Heart left ventricle (tissue), 16 donors: ENCODE measurements around the gene CHST9. TPM values are rescaled to one million over a fixed set of nuclear protein-coding genes. Genes with fewer than 3 reads are reported as not detected.
"Not testable (repeated sequence)": the region's sequence is repeated elsewhere in the genome, so short reads cannot be mapped to it uniquely, and the experiment has no call there.

Experiments used
- ATAC-seq, 4 donors: fragments of 200-7000 bp; cut with Tn5 transposase; one replicate each; pipeline ENCODE4 v1.9.1; 2020 to 2022; ENCODE audit warnings: moderate library complexity in 4 of 4, mild to moderate bottlenecking in 3 of 4, moderate number of reproducible peaks in 1 of 4
- DNase-seq, 5 donors: peaks; one replicate each; pipeline ENCODE4 v3.0.0-alpha.2; 2020
- H3K27ac ChIP-seq, 12 donors: fragments of 200-600 bp; sonication (generic) in 4 of 12; one replicate each; pipeline versions ENCODE4 v1.5.0 to v1.8.0; 2016 to 2022; ENCODE audit warnings: mild to moderate bottlenecking in 2 of 12
- H3K27me3 ChIP-seq, 9 donors: fragments of 200-600 bp; sonication (generic) in 2 of 9; one replicate each; pipeline versions ENCODE4 v1.5.1 to v1.8.0; 2016 to 2022; ENCODE audit warnings: mild to moderate bottlenecking in 3 of 9
- H3K36me3 ChIP-seq, 9 donors: fragments of 200-600 bp; sonication (generic) in 2 of 9; one replicate each; pipeline versions ENCODE4 v1.5.0 to v1.8.0; 2018 to 2022; ENCODE audit warnings: mild to moderate bottlenecking in 2 of 9
- H3K4me1 ChIP-seq, 12 donors: fragments of 200-600 bp; sonication (generic) in 4 of 12; one replicate each; pipeline versions ENCODE4 v1.5.0 to v1.8.0; 2016 to 2022; ENCODE audit warnings: mild to moderate bottlenecking in 3 of 12
- H3K4me3 ChIP-seq, 12 donors: fragments of 200-600 bp; sonication (generic) in 4 of 12; one replicate each; pipeline versions ENCODE4 v1.5.0 to v1.8.0; 2017 to 2022; ENCODE audit warnings: mild to moderate bottlenecking in 9 of 12, moderate library complexity in 4 of 12
- H3K9me3 ChIP-seq, 12 donors: fragments of 200-600 bp; sonication (generic) in 4 of 12; one replicate each; pipeline versions ENCODE4 v1.5.0 to v1.8.0; 2016 to 2022; ENCODE audit warnings: mild to moderate bottlenecking in 1 of 12
- CTCF ChIP-seq, 12 donors: fragments of 200-600 bp; sonication (generic) in 4 of 12; IDR thresholded peaks; one replicate each; pipeline versions ENCODE4 v1.5.0 to v1.8.0; 2018 to 2022; ENCODE audit warnings: antibody characterized with exemption in 12 of 12, mild to moderate bottlenecking in 5 of 12
- POLR2A ChIP-seq, 2 donors: fragments of 450-650 bp; IDR thresholded peaks; one replicate each; pipeline ENCODE4 v1.6.1; 2017; ENCODE audit warnings: antibody characterized with exemption in 2 of 2, mild to moderate bottlenecking in 2 of 2, moderate library complexity in 2 of 2
- WGBS, 4 donors: extraction: QIAGEN DNeasy Blood & Tissue Kit in 2 of 4; methylation state at CpG; one replicate each; pipeline versions ENCODE4 v1.1.5 to v1.1.7; 2013 to 2018; 5-methylcytosine and 5-hydroxymethylcytosine counted together
- intact Hi-C, 10 donors: fragments of 100-400 bp; cut with DNase I; formaldehyde crosslinking; loops; one replicate each; pipeline versions ENCODE4 v1.11.1 to v1.14.2; 2022
- polyA plus RNA-seq, 2 donors: library from polyadenylated mRNA; stranded (reverse); fragments of 200-250 nt; gene quantifications; one replicate each; pipeline ENCODE4 v1.2.3, GENCODE V29; 2013
- total RNA-seq, 9 donors: library from RNA; depleted of rRNA in 2 of 9; stranded (reverse); fragments of >200 nt in 2 of 9; fragmentation: NEBNext Ultra II Directional in 3 of 9; extraction: Animal tissue kit (Norgen Biotek cat#: 25700) in 3 of 9; gene quantifications; one replicate each; pipeline versions ENCODE4 v1.1.0 to v1.2.4, GENCODE V29; 2016 to 2023
- donor health status: ischemic (EF 13 %, LVEDD 7.1; RV severe dilation, severe dysfunction).
- donor health status: healthy with polysubstance abuse.
- donor health status: DM: no; HTN: yes; CAD: no.
- donor health status: DM: no; HTN: no; CAD: no.
- donor health status: ischemic (EF 25% LVEDD 6.9; RV normal size, moderate dysfunction).
- donor health status: ischemic (EF 25% LVEDD 5.7; RV mildly dilated, moderate dysfunction).
- donor health status: healthy.
- donor health status: DM: yes; HTN: yes; CAD: no.
- donor health status: ischemic (EF 35%, LVEDD 5.7; RV mildly dilated, moderate dysfunction).
- donor health status: nonischemic (EF 11% LVEDD 7.7; RV severe dilation, severe dysfunction).
- donor health status: DM: yes; HTN: yes; CAD: no.
- donor health status: PGD.
- donor health status: ischemic (EF 29% LVEDD 5.4; RV normal size, mild dysfunction).
- donor health status: nonischemic (EF 23%, LVEDD 6.1; RV moderate dilation, normal function).

Gene CHST9
- total and polyA plus RNA-seq, 11 donors = 0.03 to 20.2 (median 4.1) TPM

GRCh38 chr18:26977781-26978180, 207.3 kb downstream of the CHST9 start:
- no peaks in the 10 kb centered on the region for H3K27me3 ChIP-seq
- DNase-seq = no peak
- H3K36me3 ChIP-seq = no peaks in the 10 kb centered on the region
- 78 to 93% (median 87%) methylated on average over 1 of the region's 1 CpG for WGBS, 4 donors
- intact Hi-C loops = no loop called here
- H3K4me1 ChIP-seq = no peaks in the 10 kb centered on the region
- H3K4me3 ChIP-seq = no peak overlapping the region
- TF ChIP-seq CTCF (IDR thresholded peaks at IDR 0.05) = no peak
- TF ChIP-seq POLR2A (IDR thresholded peaks at IDR 0.05) = no peak
- no peak overlapping the region for H3K27ac ChIP-seq
- H3K9me3 ChIP-seq = no peaks in the 10 kb centered on the region
- ATAC-seq = no peak

GRCh38 chr18:26976206-26976605, 208.9 kb downstream of the CHST9 start:
- no peak overlapping the region for H3K27ac ChIP-seq
- 85 to 92% (median 85%) methylated on average over 2 of the region's 2 CpGs for WGBS, 4 donors
- no peaks in the 10 kb centered on the region for H3K36me3 ChIP-seq
- no peaks in the 10 kb centered on the region for H3K27me3 ChIP-seq
- DNase-seq (no peak), ATAC-seq (no peak)
- no peak overlapping the region for H3K4me3 ChIP-seq
- no peaks in the 10 kb centered on the region for H3K9me3 ChIP-seq
- no peaks in the 10 kb centered on the region for H3K4me1 ChIP-seq
- no peak for TF ChIP-seq CTCF (IDR thresholded peaks at IDR 0.05)
- TF ChIP-seq POLR2A (IDR thresholded peaks at IDR 0.05) = no peak
- intact Hi-C loops = no loop called here

GRCh38 chr18:26972549-26972948, 212.6 kb downstream of the CHST9 start:
- 92 to 95% (median 94%) methylated on average over 15 of the region's 15 CpGs for WGBS, 4 donors
- intact Hi-C loops, ATAC-seq, H3K36me3 ChIP-seq, H3K4me3 ChIP-seq, H3K27me3 ChIP-seq, H3K9me3 ChIP-seq, H3K27ac ChIP-seq, H3K4me1 ChIP-seq, DNase-seq: not testable (repeated sequence)

- intact Hi-C loops = no loop called here
- 83 to 88% (median 86%) methylated on average over 8 of the region's 8 CpGs for WGBS, 4 donors
- no peak overlapping the region for H3K4me3 ChIP-seq
Observed at GRCh38 chr18:26971409-26971808, 213.7 kb downstream of the CHST9 start.

More at GRCh38 chr18:26971409-26971808, 213.7 kb downstream of the CHST9 start:
- Histone ChIP-seq H3K9me3 (no peaks in the 10 kb centered on the region), H3K27ac (no peak overlapping the region), H3K27me3 (no peaks in the 10 kb centered on the region), H3K4me1 (no peaks in the 10 kb centered on the region), H3K36me3 (no peaks in the 10 kb centered on the region)
- TF ChIP-seq CTCF (IDR thresholded peaks at IDR 0.05) (no peak), POLR2A (IDR thresholded peaks at IDR 0.05) (no peak)
- DNase-seq = no peak
- no peak for ATAC-seq
